ENCODE data around the gene COL19A1.

The COL19A1 gene

GRCh38 chr6:69835414-69836179 is 30.8 kb upstream of the COL19A1 start:
- H3K4me1 ChIP-seq (ENCODE audit: insufficient read depth, low read length), result no peaks in the 10 kb centered on the region
- no peak overlapping the region for H3K4me3 ChIP-seq (ENCODE audit: low read length)
- no peaks in the 10 kb centered on the region for H3K36me3 ChIP-seq (ENCODE audit: insufficient read depth, low read depth, low read length)
- no peak overlapping the region for H3K27ac ChIP-seq (ENCODE audit: low read length)
- H3K9me3 ChIP-seq (ENCODE audit: insufficient read depth, low read depth, low read length), result no peaks in the 10 kb centered on the region
- H3K9ac ChIP-seq (ENCODE audit: low read depth, low read length), result no peak overlapping the region
- no peaks in the 10 kb centered on the region for H3K27me3 ChIP-seq (ENCODE audit: insufficient read depth, low read length)

GRCh38 chr6:69841862-69842261 is 24.5 kb upstream of the COL19A1 start:
- Histone ChIP-seq H3K27ac (ENCODE audit: low read length) (no peak overlapping the region), H3K27me3 (ENCODE audit: insufficient read depth, low read length) (no peaks in the 10 kb centered on the region), H3K9ac (ENCODE audit: low read depth, low read length) (no peak overlapping the region), H3K4me1 (ENCODE audit: insufficient read depth, low read length) (no peaks in the 10 kb centered on the region), H3K9me3 (ENCODE audit: insufficient read depth, low read depth, low read length) (no peaks in the 10 kb centered on the region), H3K36me3 (ENCODE audit: insufficient read depth, low read depth, low read length) (no peaks in the 10 kb centered on the region), H3K4me3 (ENCODE audit: low read length) (no peak overlapping the region)

- Histone ChIP-seq H3K36me3 (ENCODE audit: insufficient read depth, low read depth, low read length) (no peaks in the 10 kb centered on the region), H3K27me3 (ENCODE audit: insufficient read depth, low read length) (no peaks in the 10 kb centered on the region), H3K27ac (ENCODE audit: low read length) (no peak overlapping the region), H3K4me3 (ENCODE audit: low read length) (no peak overlapping the region), H3K9me3 (ENCODE audit: insufficient read depth, low read depth, low read length) (no peaks in the 10 kb centered on the region), H3K4me1 (ENCODE audit: insufficient read depth, low read length) (no peaks in the 10 kb centered on the region), H3K9ac (ENCODE audit: low read depth, low read length) (no peak overlapping the region)
These were observed 23.2 kb upstream of the COL19A1 start for GRCh38 chr6:69843189-69843588.

- Histone ChIP-seq H3K4me3 (ENCODE audit: low read length) (no peak overlapping the region), H3K4me1 (ENCODE audit: insufficient read depth, low read length) (no peaks in the 10 kb centered on the region), H3K36me3 (ENCODE audit: insufficient read depth, low read depth, low read length) (no peaks in the 10 kb centered on the region), H3K27ac (ENCODE audit: low read length) (no peak overlapping the region), H3K27me3 (ENCODE audit: insufficient read depth, low read length) (no peaks in the 10 kb centered on the region), H3K9ac (ENCODE audit: low read depth, low read length) (no peak overlapping the region), H3K9me3 (ENCODE audit: insufficient read depth, low read depth, low read length) (no peaks in the 10 kb centered on the region)
These were observed 20.0 kb upstream of the COL19A1 start for GRCh38 chr6:69846312-69846711.

GRCh38 chr6:69846770-69847491 is 19.4 kb upstream of the COL19A1 start:
- no peaks in the 10 kb centered on the region for H3K4me1 ChIP-seq (ENCODE audit: insufficient read depth, low read length)
- H3K4me3 ChIP-seq (ENCODE audit: low read length), result no peak overlapping the region
- H3K9me3 ChIP-seq (ENCODE audit: insufficient read depth, low read depth, low read length), result no peaks in the 10 kb centered on the region
- no peak overlapping the region for H3K27ac ChIP-seq (ENCODE audit: low read length)
- H3K9ac ChIP-seq (ENCODE audit: low read depth, low read length), result no peak overlapping the region
- H3K36me3 ChIP-seq (ENCODE audit: insufficient read depth, low read depth, low read length), result no peaks in the 10 kb centered on the region
- no peaks in the 10 kb centered on the region for H3K27me3 ChIP-seq (ENCODE audit: insufficient read depth, low read length)

DNA sequence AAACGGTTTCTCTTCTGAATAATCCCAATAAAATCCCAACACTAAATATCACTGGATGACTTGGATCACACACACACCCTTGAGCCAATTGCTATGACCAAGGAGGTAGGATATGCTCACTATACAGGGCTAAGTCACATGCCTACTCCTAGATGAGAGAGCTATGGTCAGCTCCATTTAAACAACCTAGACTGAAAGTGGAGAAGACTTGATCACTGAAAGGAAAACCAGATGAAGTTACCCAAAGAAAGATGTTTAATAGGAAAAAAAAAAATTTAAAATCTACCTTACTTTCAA is 18.9 kb upstream of the COL19A1 start:
- H3K4me3 ChIP-seq (ENCODE audit: low read length), result no peak overlapping the region
- no peaks in the 10 kb centered on the region for H3K36me3 ChIP-seq (ENCODE audit: insufficient read depth, low read depth, low read length)

GRCh38 chr6:69848552-69848951 is 17.8 kb upstream of the COL19A1 start:
- no peaks in the 10 kb centered on the region for H3K4me1 ChIP-seq (ENCODE audit: insufficient read depth, low read length)
- no peaks in the 10 kb centered on the region for H3K9me3 ChIP-seq (ENCODE audit: insufficient read depth, low read depth, low read length)
- H3K36me3 ChIP-seq (ENCODE audit: insufficient read depth, low read depth, low read length), result no peaks in the 10 kb centered on the region
- H3K27ac ChIP-seq (ENCODE audit: low read length), result no peak overlapping the region
- H3K27me3 ChIP-seq (ENCODE audit: insufficient read depth, low read length), result no peaks in the 10 kb centered on the region
- H3K9ac ChIP-seq (ENCODE audit: low read depth, low read length), result no peak overlapping the region
- H3K4me3 ChIP-seq (ENCODE audit: low read length), result no peak overlapping the region

More for the DNA sequence above, 18.9 kb upstream of the COL19A1 start:
- no peak overlapping the region for H3K27ac ChIP-seq (ENCODE audit: low read length)
- H3K27me3 ChIP-seq (ENCODE audit: insufficient read depth, low read length), result no peaks in the 10 kb centered on the region
- H3K9ac ChIP-seq (ENCODE audit: low read depth, low read length), result no peak overlapping the region
- H3K4me1 ChIP-seq (ENCODE audit: insufficient read depth, low read length), result no peaks in the 10 kb centered on the region
- H3K9me3 ChIP-seq (ENCODE audit: insufficient read depth, low read depth, low read length), result no peaks in the 10 kb centered on the region

DNA sequence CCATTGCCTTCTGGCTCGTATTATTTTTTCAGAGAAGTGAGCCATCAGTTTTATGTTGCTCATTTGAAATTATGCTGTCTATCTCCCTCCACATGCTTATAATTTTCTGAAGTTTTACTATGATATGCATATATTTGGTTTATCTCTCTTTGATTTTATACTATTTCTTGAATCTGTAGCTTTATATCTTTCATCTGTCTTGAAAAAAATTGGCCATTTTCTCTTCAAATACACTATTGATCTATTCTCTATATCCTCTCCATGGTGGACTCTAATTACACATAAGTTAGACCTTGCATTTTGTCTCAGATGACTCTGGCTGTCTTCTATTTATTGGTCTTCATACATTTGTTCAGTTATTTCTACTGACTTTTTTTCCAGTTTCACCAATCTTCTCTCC is 13.7 kb upstream of the COL19A1 start:
- Histone ChIP-seq H3K9me3 (ENCODE audit: insufficient read depth, low read depth, low read length) (no peaks in the 10 kb centered on the region), H3K36me3 (ENCODE audit: insufficient read depth, low read depth, low read length) (no peaks in the 10 kb centered on the region), H3K27ac (ENCODE audit: low read length) (no peak overlapping the region), H3K4me1 (ENCODE audit: insufficient read depth, low read length) (no peaks in the 10 kb centered on the region), H3K27me3 (ENCODE audit: insufficient read depth, low read length) (no peaks in the 10 kb centered on the region), H3K4me3 (ENCODE audit: low read length) (no peak overlapping the region), H3K9ac (ENCODE audit: low read depth, low read length) (no peak overlapping the region)

DNA sequence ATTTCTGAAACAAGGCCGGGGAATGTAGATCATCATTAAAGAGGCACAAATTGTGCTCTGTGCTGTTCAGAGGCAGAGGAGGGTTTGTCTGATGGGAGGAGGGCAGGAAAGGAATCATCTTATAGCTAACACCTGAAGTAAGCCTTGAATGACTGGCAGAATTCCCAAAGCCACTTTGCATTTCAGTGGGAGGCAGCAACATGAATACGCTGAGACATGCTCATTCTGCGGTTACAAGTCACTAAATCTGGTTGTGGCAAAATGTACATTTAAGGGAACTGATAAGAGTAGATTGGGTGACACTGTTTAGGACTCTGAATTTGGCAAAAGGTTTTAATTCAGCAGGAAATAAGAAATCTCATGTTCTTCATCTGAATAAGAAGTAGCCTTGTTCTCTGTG is 4.4 kb upstream of the COL19A1 start:
- Histone ChIP-seq H3K27me3 (ENCODE audit: insufficient read depth, low read length) (peaks cover 22% of the 10 kb centered on the region), H3K36me3 (ENCODE audit: insufficient read depth, low read depth, low read length) (no peaks in the 10 kb centered on the region), H3K9ac (ENCODE audit: low read depth, low read length) (no peak overlapping the region), H3K27ac (ENCODE audit: low read length) (no peak overlapping the region), H3K4me3 (ENCODE audit: low read length) (no peak overlapping the region), H3K9me3 (ENCODE audit: insufficient read depth, low read depth, low read length) (no peaks in the 10 kb centered on the region), H3K4me1 (ENCODE audit: insufficient read depth, low read length) (no peaks in the 10 kb centered on the region; the same call in 1 of the 2 replicates)

DNA sequence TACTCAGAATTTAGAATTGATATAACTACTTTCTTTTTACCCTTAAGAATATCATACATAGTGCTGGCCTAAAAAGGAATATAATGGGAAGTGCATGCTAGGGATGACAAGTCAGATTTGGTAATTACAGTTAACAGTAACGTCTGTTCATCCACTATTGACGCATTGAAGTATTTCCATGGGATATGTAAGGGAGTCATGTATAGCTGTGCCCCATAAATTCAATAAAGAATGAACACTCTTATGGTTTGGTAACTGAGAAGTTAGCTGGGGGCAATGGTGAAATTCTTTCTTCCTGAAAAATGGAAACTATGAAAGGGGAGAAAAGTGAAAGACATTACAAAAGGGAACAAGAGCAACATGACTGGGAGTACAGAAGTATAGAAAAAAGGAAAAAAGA is 2.6 kb upstream of the COL19A1 start:
- Histone ChIP-seq H3K27me3 (ENCODE audit: insufficient read depth, low read length) (peaks cover 38% of the 10 kb centered on the region), H3K9me3 (ENCODE audit: insufficient read depth, low read depth, low read length) (no peaks in the 10 kb centered on the region), H3K36me3 (ENCODE audit: insufficient read depth, low read depth, low read length) (no peaks in the 10 kb centered on the region), H3K4me3 (ENCODE audit: low read length) (no peak overlapping the region), H3K27ac (ENCODE audit: low read length) (no peak overlapping the region), H3K4me1 (ENCODE audit: insufficient read depth, low read length) (peaks cover 3% of the 10 kb centered on the region; the same call in 1 of the 2 replicates), H3K9ac (ENCODE audit: low read depth, low read length) (no peak overlapping the region)

- Histone ChIP-seq H3K4me1 (ENCODE audit: insufficient read depth, low read length) (peaks cover 4% of the 10 kb centered on the region; the same call in 1 of the 2 replicates), H3K4me3 (ENCODE audit: low read length) (no peak overlapping the region), H3K9me3 (ENCODE audit: insufficient read depth, low read depth, low read length) (no peaks in the 10 kb centered on the region), H3K27ac (ENCODE audit: low read length) (no peak overlapping the region), H3K9ac (ENCODE audit: low read depth, low read length) (no peak overlapping the region), H3K27me3 (ENCODE audit: insufficient read depth, low read length) (peaks cover 43% of the 10 kb centered on the region), H3K36me3 (ENCODE audit: insufficient read depth, low read depth, low read length) (no peaks in the 10 kb centered on the region)
These were observed 1.2 kb upstream of the COL19A1 start for GRCh38 chr6:69865126-69865525.
